Measurements from ENCODE around the gene SYT6. TPM values are rescaled to one million over a fixed set of nuclear protein-coding genes. Genes with fewer than 3 reads are reported as not detected.

The SYT6 gene
- total RNA-seq, 2 experiments from 2014 or later: not detected

- Mint-ChIP-seq H3K36me3 (ENCODE audit: low read depth) (no peaks in the 10 kb centered on the region), H3K27ac (no peak overlapping the region), H3K4me1 (ENCODE audit: low read depth) (peaks cover 11% of the 10 kb centered on the region), H3K4me3 (no peak overlapping the region), H3K9me3 (no peaks in the 10 kb centered on the region), H3K27me3 (ENCODE audit: low read depth) (no peaks in the 10 kb centered on the region)
- intact Hi-C loops (cut with micrococcal nuclease): no loop called here
- DNase-seq: no peak
- CTCF ChIA-PET: no interaction called here
Observed at GRCh38 chr1:114111731-114112641, 41.7 kb downstream of the SYT6 start.

GRCh38 chr1:114109981-114110380, 43.7 kb downstream of the SYT6 start:
- CTCF ChIA-PET: no interaction called here
- H3K9me3 Mint-ChIP-seq: no peaks in the 10 kb centered on the region
- no peak overlapping the region for H3K27ac Mint-ChIP-seq
- no peak for DNase-seq
- no peaks in the 10 kb centered on the region for H3K36me3 Mint-ChIP-seq (ENCODE audit: low read depth)
- no peaks in the 10 kb centered on the region for H3K27me3 Mint-ChIP-seq (ENCODE audit: low read depth)
- H3K4me1 Mint-ChIP-seq (ENCODE audit: low read depth): peaks cover 11% of the 10 kb centered on the region
- H3K4me3 Mint-ChIP-seq: no peak overlapping the region
- intact Hi-C loops (cut with micrococcal nuclease): no loop called here

GRCh38 chr1:114108751-114109255, 44.9 kb downstream of the SYT6 start:
- Mint-ChIP-seq H3K9me3 (no peaks in the 10 kb centered on the region), H3K4me3 (no peak overlapping the region), H3K36me3 (ENCODE audit: low read depth) (no peaks in the 10 kb centered on the region), H3K4me1 (ENCODE audit: low read depth) (peaks cover 8% of the 10 kb centered on the region), H3K27me3 (ENCODE audit: low read depth) (no peaks in the 10 kb centered on the region), H3K27ac (no peak overlapping the region)
- no peak for DNase-seq
- intact Hi-C loops (cut with micrococcal nuclease): no loop called here
- CTCF ChIA-PET: interaction anchor here (1.1 kb wide), 1 partner anchor 18 kb away, joined by 3 read pairs; no protein-coding TSS in a partner anchor

- intact Hi-C loops (cut with micrococcal nuclease): no loop called here
Observed at GRCh38 chr1:114107474-114108435, 45.9 kb downstream of the SYT6 start.

GRCh38 chr1:114105421-114105979, 48.2 kb downstream of the SYT6 start:
- Mint-ChIP-seq H3K4me3 (no peak overlapping the region), H3K9me3 (no peaks in the 10 kb centered on the region), H3K27me3 (ENCODE audit: low read depth) (no peaks in the 10 kb centered on the region), H3K27ac (no peak overlapping the region), H3K4me1 (ENCODE audit: low read depth) (no peaks in the 10 kb centered on the region), H3K36me3 (ENCODE audit: low read depth) (no peaks in the 10 kb centered on the region)
- no peak for DNase-seq
- intact Hi-C loops (cut with micrococcal nuclease): no loop called here
- CTCF ChIA-PET: no interaction called here

More at GRCh38 chr1:114107474-114108435, 45.9 kb downstream of the SYT6 start:
- H3K9me3 Mint-ChIP-seq: no peaks in the 10 kb centered on the region
- no peaks in the 10 kb centered on the region for H3K36me3 Mint-ChIP-seq (ENCODE audit: low read depth)
- H3K4me1 Mint-ChIP-seq (ENCODE audit: low read depth): no peaks in the 10 kb centered on the region
- no peak for DNase-seq
- no peaks in the 10 kb centered on the region for H3K27me3 Mint-ChIP-seq (ENCODE audit: low read depth)
- H3K4me3 Mint-ChIP-seq: no peak overlapping the region
- CTCF ChIA-PET: interaction anchor here (1.1 kb wide), 1 partner anchor 17 kb away, joined by 3 read pairs; no protein-coding TSS in a partner anchor
- H3K27ac Mint-ChIP-seq: no peak overlapping the region

- Mint-ChIP-seq H3K36me3 (ENCODE audit: low read depth) (no peaks in the 10 kb centered on the region), H3K9me3 (no peaks in the 10 kb centered on the region), H3K27me3 (ENCODE audit: low read depth) (no peaks in the 10 kb centered on the region), H3K4me1 (ENCODE audit: low read depth) (no peaks in the 10 kb centered on the region), H3K27ac (no peak overlapping the region), H3K4me3 (no peak overlapping the region)
- intact Hi-C loops (cut with micrococcal nuclease): no loop called here
- CTCF ChIA-PET: no interaction called here
- no peak for DNase-seq
Observed at GRCh38 chr1:114104949-114105348, 48.7 kb downstream of the SYT6 start.

- H3K4me3 Mint-ChIP-seq: no peak overlapping the region
- H3K36me3 Mint-ChIP-seq (ENCODE audit: low read depth): no peaks in the 10 kb centered on the region
- H3K4me1 Mint-ChIP-seq (ENCODE audit: low read depth): no peaks in the 10 kb centered on the region
- intact Hi-C loops (cut with micrococcal nuclease): no loop called here
- CTCF ChIA-PET: no interaction called here
- DNase-seq: no peak
- no peaks in the 10 kb centered on the region for H3K27me3 Mint-ChIP-seq (ENCODE audit: low read depth)
- no peaks in the 10 kb centered on the region for H3K9me3 Mint-ChIP-seq
- no peak overlapping the region for H3K27ac Mint-ChIP-seq
Observed at GRCh38 chr1:114103992-114104391, 49.7 kb downstream of the SYT6 start.

GRCh38 chr1:114102136-114102535, 51.5 kb downstream of the SYT6 start:
- DNase-seq: no peak

GRCh38 chr1:114100148-114100547, 53.5 kb downstream of the SYT6 start:
- CTCF ChIA-PET: interaction anchor here (0.5 kb wide), 1 partner anchor 1832 kb away, joined by 5 read pairs; no protein-coding TSS in a partner anchor
- H3K4me1 Mint-ChIP-seq (ENCODE audit: low read depth): no peaks in the 10 kb centered on the region

More at GRCh38 chr1:114102136-114102535, 51.5 kb downstream of the SYT6 start:
- CTCF ChIA-PET: no interaction called here
- no peaks in the 10 kb centered on the region for H3K27me3 Mint-ChIP-seq (ENCODE audit: low read depth)
- no peak overlapping the region for H3K4me3 Mint-ChIP-seq
- H3K27ac Mint-ChIP-seq: no peak overlapping the region
- no peaks in the 10 kb centered on the region for H3K4me1 Mint-ChIP-seq (ENCODE audit: low read depth)
- no peaks in the 10 kb centered on the region for H3K36me3 Mint-ChIP-seq (ENCODE audit: low read depth)
- intact Hi-C loops (cut with micrococcal nuclease): no loop called here
- no peaks in the 10 kb centered on the region for H3K9me3 Mint-ChIP-seq

GRCh38 chr1:114099268-114099667, 54.4 kb downstream of the SYT6 start:
- Mint-ChIP-seq H3K9me3 (no peaks in the 10 kb centered on the region), H3K36me3 (ENCODE audit: low read depth) (no peaks in the 10 kb centered on the region), H3K4me3 (no peak overlapping the region), H3K4me1 (ENCODE audit: low read depth) (no peaks in the 10 kb centered on the region), H3K27me3 (ENCODE audit: low read depth) (no peaks in the 10 kb centered on the region), H3K27ac (no peak overlapping the region)
- DNase-seq: no peak
- CTCF ChIA-PET: no interaction called here
- intact Hi-C loops (cut with micrococcal nuclease): loop anchor here (10.0 kb wide), 1 partner anchor 186 kb away; no protein-coding TSS in a partner anchor

More at GRCh38 chr1:114100148-114100547, 53.5 kb downstream of the SYT6 start:
- no peaks in the 10 kb centered on the region for H3K27me3 Mint-ChIP-seq (ENCODE audit: low read depth)
- intact Hi-C loops (cut with micrococcal nuclease): no loop called here
- no peak overlapping the region for H3K4me3 Mint-ChIP-seq
- H3K9me3 Mint-ChIP-seq: no peaks in the 10 kb centered on the region
- H3K27ac Mint-ChIP-seq: no peak overlapping the region
- no peaks in the 10 kb centered on the region for H3K36me3 Mint-ChIP-seq (ENCODE audit: low read depth)
- no peak for DNase-seq

- no peaks in the 10 kb centered on the region for H3K9me3 Mint-ChIP-seq
- CTCF ChIA-PET: interaction anchor here (1.0 kb wide), 1 partner anchor 58 kb away, joined by 3 read pairs; no protein-coding TSS in a partner anchor
- no peak for DNase-seq
- H3K27ac Mint-ChIP-seq: no peak overlapping the region
- H3K4me3 Mint-ChIP-seq: no peak overlapping the region
- H3K4me1 Mint-ChIP-seq (ENCODE audit: low read depth): no peaks in the 10 kb centered on the region
- no peaks in the 10 kb centered on the region for H3K27me3 Mint-ChIP-seq (ENCODE audit: low read depth)
- H3K36me3 Mint-ChIP-seq (ENCODE audit: low read depth): no peaks in the 10 kb centered on the region
- intact Hi-C loops (cut with micrococcal nuclease): loop anchor here (10.0 kb wide), 1 partner anchor 188 kb away; no protein-coding TSS in a partner anchor
Observed at GRCh38 chr1:114097109-114097508, 56.6 kb downstream of the SYT6 start.

- Mint-ChIP-seq H3K4me3 (no peak overlapping the region), H3K27ac (no peak overlapping the region), H3K4me1 (ENCODE audit: low read depth) (peaks cover 3% of the 10 kb centered on the region), H3K27me3 (ENCODE audit: low read depth) (no peaks in the 10 kb centered on the region), H3K9me3 (no peaks in the 10 kb centered on the region), H3K36me3 (ENCODE audit: low read depth) (no peaks in the 10 kb centered on the region)
- intact Hi-C loops (cut with micrococcal nuclease): loop anchor here (10.0 kb wide), 1 partner anchor 190 kb away; no protein-coding TSS in a partner anchor
- CTCF ChIA-PET: no interaction called here
- DNase-seq: no peak
Observed at GRCh38 chr1:114094675-114095074, 59.0 kb downstream of the SYT6 start.
